Progenitor cell of endocrine pancreas (in vitro differentiated cells): ENCODE results near the gene CHRNA3. TPM values are rescaled to one million over a fixed set of nuclear protein-coding genes. Genes with fewer than 3 reads are reported as not detected.

Experiments used
- DNase-seq: peaks from one replicate; pipeline ENCODE4 v3.0.0; 2021; ENCODE audit warnings: low spot score; ENCODE audit not compliant: unreplicated experiment
- H3K27ac Mint-ChIP-seq: 2 replicates; pipeline ENCODE4 v1.8.0; 2021; ENCODE audit warnings: mild to moderate bottlenecking, moderate library complexity, mixed read lengths
- H3K27me3 Mint-ChIP-seq: 2 replicates; pipeline ENCODE4 v1.8.0; 2021; ENCODE audit warnings: mixed read lengths
- H3K36me3 Mint-ChIP-seq: 2 replicates; pipeline ENCODE4 v1.8.0; 2022; ENCODE audit warnings: mixed read lengths; ENCODE audit not compliant: insufficient read depth
- H3K4me1 Mint-ChIP-seq: 2 replicates; pipeline ENCODE4 v1.8.0; 2021; ENCODE audit warnings: low read depth, mixed read lengths
- H3K4me3 Mint-ChIP-seq: 2 replicates; pipeline ENCODE4 v1.8.0; 2021; ENCODE audit warnings: low read depth, mild to moderate bottlenecking, moderate library complexity, mixed read lengths
- H3K9me3 Mint-ChIP-seq: 2 replicates; pipeline ENCODE4 v1.8.0; 2021; ENCODE audit warnings: low read depth, mixed read lengths
- long read RNA-seq: library from polyadenylated mRNA; unstranded; transcript quantifications from one replicate; pipeline ENCODE4 v2.0.0, GENCODE V29; 2020
- total RNA-seq: library from RNA; stranded (reverse); gene quantifications from 2 replicates; pipeline ENCODE4 v1.2.1, GENCODE V29; 2021
- TF ChIP-seq, protein P1 (sequence below): fragments of 200-600 bp; sonication (generic); IDR thresholded peaks from one replicate; pipeline ENCODE4 v1.5.0; 2021; ENCODE audit warnings: antibody characterized with exemption, mild to moderate bottlenecking; ENCODE audit not compliant: unreplicated experiment

CHRNA3 gene
- 0.29 and 1.5 TPM in 2 replicates for total RNA-seq
- long read RNA-seq = 0 reads

DNA sequence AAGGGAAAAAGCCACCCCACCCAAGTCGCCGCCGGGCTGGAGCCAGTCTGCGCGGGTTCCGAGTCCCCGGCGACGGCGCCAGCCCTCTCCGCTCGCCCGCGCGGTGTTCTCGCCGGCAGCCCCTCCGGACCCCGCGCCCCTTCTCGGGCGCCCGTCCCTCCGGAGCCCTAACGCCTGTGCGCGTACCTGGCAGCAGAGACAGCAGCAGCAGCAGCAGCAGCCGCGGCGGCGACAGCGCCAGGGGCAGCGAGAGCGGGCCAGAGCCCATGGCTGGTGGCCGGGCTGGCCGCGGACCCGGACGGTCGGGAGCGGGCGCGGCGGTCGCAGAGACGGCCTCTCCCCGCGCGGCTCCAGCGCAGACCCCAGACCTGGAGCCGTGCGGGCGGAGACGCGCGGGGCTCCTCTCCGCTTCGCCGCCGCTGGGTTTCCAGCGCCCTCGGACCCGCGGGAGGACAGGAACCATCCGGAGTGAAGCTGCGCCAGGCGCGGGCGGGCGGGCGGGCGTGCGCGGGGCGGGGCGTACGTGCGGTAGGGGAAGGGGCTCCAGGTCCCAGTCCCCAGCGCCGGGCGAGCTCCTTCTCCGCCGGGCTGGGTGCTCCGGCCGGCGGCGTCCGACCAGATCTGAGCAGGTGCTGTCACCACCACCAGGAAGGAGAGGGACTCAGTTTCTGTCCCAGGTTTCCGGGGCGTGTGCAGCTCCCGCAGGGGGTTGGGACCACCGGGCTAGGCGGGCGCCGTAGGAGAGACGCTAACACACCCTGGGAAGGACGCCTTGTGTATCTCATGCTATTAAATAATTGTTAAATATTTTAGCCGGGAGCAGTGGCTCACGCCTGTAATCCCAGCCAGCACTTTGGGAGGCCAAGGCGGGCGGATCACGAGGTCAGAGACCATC lies at the start of gene CHRNA3:
CHRNA3 (minus strand) TSS at position 470 of the 895 bp plus-strand sequence; CDS start at position 268, 202 bp downstream.
- TF ChIP-seq, protein P1, sequence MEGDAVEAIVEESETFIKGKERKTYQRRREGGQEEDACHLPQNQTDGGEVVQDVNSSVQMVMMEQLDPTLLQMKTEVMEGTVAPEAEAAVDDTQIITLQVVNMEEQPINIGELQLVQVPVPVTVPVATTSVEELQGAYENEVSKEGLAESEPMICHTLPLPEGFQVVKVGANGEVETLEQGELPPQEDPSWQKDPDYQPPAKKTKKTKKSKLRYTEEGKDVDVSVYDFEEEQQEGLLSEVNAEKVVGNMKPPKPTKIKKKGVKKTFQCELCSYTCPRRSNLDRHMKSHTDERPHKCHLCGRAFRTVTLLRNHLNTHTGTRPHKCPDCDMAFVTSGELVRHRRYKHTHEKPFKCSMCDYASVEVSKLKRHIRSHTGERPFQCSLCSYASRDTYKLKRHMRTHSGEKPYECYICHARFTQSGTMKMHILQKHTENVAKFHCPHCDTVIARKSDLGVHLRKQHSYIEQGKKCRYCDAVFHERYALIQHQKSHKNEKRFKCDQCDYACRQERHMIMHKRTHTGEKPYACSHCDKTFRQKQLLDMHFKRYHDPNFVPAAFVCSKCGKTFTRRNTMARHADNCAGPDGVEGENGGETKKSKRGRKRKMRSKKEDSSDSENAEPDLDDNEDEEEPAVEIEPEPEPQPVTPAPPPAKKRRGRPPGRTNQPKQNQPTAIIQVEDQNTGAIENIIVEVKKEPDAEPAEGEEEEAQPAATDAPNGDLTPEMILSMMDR = no peak
- Mint-ChIP-seq H3K36me3 (no peaks in the 10 kb centered on the region), H3K4me1 (no peaks in the 10 kb centered on the region), H3K4me3 (peak within 1 kb of the TSS; percentile 66), H3K9me3 (no peaks in the 10 kb centered on the region), H3K27me3 (peaks cover 62% of the 10 kb centered on the region), H3K27ac (peak within 1 kb of the TSS; percentile 47)
- DNase-seq = no peak

DNA sequence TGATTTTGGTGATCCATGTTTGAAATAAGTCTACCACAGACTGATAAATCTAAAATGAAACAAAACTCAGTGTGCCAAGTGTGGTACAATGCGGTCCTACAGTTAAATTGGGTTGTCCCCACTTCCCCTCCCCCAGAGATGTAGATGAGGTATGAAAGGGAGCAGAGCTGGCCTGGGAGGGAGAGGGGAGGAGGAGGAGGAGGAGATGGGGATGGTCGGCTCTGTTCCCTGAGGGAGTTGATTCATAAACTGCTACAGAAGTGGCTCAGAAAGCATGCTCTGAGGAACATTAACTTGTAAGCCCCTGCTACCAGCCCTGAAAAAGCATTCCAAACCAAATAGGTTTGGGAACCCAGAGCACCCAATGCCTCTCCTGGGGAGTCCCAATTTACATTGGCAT lies 48.2 kb upstream of the CHRNA3 start:
- Mint-ChIP-seq H3K4me3 (no peak overlapping the region), H3K27ac (no peak overlapping the region), H3K4me1 (peaks cover 7% of the 10 kb centered on the region), H3K36me3 (no peaks in the 10 kb centered on the region), H3K9me3 (no peaks in the 10 kb centered on the region), H3K27me3 (peaks cover 14% of the 10 kb centered on the region)
- TF ChIP-seq, protein P1 = no peak
- DNase-seq = no peak

DNA sequence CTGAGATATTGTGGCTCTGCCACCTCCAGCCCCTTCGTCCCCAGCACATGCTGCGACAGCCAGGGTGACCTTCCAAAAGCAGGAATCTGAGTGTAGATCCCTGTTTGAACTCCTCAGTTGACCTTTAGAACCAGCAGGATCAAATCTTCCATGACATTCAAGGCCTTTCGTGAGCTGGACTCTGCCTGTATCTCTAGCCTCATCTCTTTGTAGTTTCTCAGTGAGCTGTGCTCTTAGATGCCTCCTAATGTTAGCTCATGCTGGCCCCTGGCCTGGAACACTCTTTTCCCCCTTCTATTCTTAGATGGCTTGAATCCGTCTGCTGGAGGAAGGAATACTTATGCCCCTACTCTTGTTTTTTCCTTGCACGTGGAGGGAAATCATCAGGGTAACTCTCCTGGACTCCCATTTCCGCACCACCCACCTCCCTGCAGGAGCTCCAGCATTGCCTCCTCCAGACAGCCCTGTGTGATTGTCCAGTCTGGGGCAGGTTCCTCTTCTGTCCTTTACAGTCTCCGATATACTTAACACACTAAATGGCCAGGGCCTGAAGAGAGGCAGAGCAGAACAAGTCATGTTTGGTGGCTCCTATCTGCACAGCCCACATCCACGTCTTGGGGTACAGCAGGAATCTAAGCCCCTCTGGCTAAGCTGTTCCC lies 46.9 kb upstream of the CHRNA3 start:
- Mint-ChIP-seq H3K27ac (no peak overlapping the region), H3K9me3 (no peaks in the 10 kb centered on the region), H3K27me3 (peaks cover 14% of the 10 kb centered on the region), H3K36me3 (no peaks in the 10 kb centered on the region), H3K4me3 (no peak overlapping the region), H3K4me1 (peaks cover 5% of the 10 kb centered on the region)
- DNase-seq = no peak
- TF ChIP-seq, protein P1 = no peak

DNA sequence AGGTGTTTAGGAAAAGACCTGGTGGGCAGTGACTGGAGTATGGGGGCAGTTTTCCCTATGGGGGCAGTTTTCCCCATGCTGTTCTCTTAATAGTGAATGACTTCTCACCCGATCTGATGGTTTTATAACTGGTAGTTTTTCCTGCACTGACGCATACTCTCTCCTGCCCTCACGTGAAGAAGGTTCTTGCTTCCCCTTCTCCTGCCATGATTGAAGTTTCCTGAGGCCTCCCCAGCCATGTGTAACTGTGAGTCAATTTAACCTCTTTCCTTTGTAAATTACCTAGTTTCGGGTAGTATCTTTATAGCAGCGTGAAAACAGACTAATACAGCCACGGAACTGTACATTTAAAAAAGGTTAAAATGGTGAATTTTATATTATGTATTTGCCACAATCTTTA lies 45.2 kb upstream of the CHRNA3 start:
- Mint-ChIP-seq H3K4me1 (no peaks in the 10 kb centered on the region), H3K27ac (no peak overlapping the region), H3K36me3 (no peaks in the 10 kb centered on the region), H3K4me3 (no peak overlapping the region), H3K9me3 (no peaks in the 10 kb centered on the region), H3K27me3 (peaks cover 12% of the 10 kb centered on the region)
- no peak for DNase-seq
- TF ChIP-seq, protein P1 = no peak

DNA sequence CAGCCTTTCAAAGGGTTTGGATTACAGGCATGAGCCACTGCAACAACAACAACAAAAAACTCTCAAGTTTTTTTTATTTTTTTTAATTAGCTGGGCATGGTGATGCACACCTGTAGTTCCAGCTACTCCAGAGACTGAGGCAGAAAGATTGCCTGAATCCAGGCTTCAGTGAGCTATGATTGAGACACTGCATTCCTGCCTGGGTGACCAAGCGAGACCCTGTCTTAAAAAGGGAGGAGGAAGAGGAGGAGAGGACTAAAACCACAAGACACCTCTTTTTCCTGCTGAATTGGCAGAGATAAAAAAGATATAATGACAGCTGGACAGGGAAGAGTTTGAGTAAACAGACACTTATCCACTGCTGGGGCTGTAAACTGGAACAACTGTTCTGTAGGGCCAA lies 42.9 kb upstream of the CHRNA3 start:
- H3K27me3 Mint-ChIP-seq = peaks cover 18% of the 10 kb centered on the region
- H3K4me3 Mint-ChIP-seq = no peak overlapping the region
- no peak for DNase-seq
- H3K9me3 Mint-ChIP-seq = no peaks in the 10 kb centered on the region
- TF ChIP-seq, protein P1 = no peak
- H3K4me1 Mint-ChIP-seq = no peaks in the 10 kb centered on the region
- no peaks in the 10 kb centered on the region for H3K36me3 Mint-ChIP-seq
- H3K27ac Mint-ChIP-seq = no peak overlapping the region
